ENCODE measurements around the gene PPP1R36. TPM values are rescaled to one million over a fixed set of nuclear protein-coding genes. Genes with fewer than 3 reads are reported as not detected.
A peak's percentile ranks its signal among the peaks of the same experiment; 100 is the strongest.
"Not testable (repeated sequence)": the region's sequence is repeated elsewhere in the genome, so short reads cannot be mapped to it uniquely, and the experiment has no call there.

PPP1R36 gene
- total RNA-seq, 4 donors from 2014 or later, result 0.84 to 2.0 (median 1.3) TPM

GRCh38 chr14:64569138-64569631 is 19.4 kb downstream of the PPP1R36 start:
- 24 to 31% methylated on average over 3 of the region's 3 CpGs for WGBS, 2 donors
- no peak for TF ChIP-seq CTCF (IDR thresholded peaks at IDR 0.05)
- TF ChIP-seq POLR2A (IDR thresholded peaks at IDR 0.05), result no peak
- intact Hi-C loops (cut with DNase I; ENCODE audit: low total_unique reads), result no loop called here
- no peak overlapping the region for H3K4me3 ChIP-seq (ENCODE audit: low read depth, poor library complexity, severe bottlenecking)
- peak; percentile 62 to 90 for DNase-seq (ENCODE audit: low spot score in 2 of 2)

- DNase-seq (ENCODE audit: low spot score in 2 of 2); intact Hi-C loops (cut with DNase I; ENCODE audit: low total_unique reads); H3K4me3 ChIP-seq (ENCODE audit: low read depth, poor library complexity, severe bottlenecking): not testable (repeated sequence)
- 45 to 54% methylated on average over 7 of the region's 7 CpGs for WGBS, 2 donors
Measured at GRCh38 chr14:64569646-64570045, 19.9 kb downstream of the PPP1R36 start.

GRCh38 chr14:64572386-64573104 is 22.8 kb downstream of the PPP1R36 start:
- TF ChIP-seq POLR2A (IDR thresholded peaks at IDR 0.05) (no peak), CTCF (IDR thresholded peaks at IDR 0.05) (no peak)
- DNase-seq (ENCODE audit: low spot score in 2 of 2), result no peak
- no peak overlapping the region for H3K4me3 ChIP-seq (ENCODE audit: low read depth, poor library complexity, severe bottlenecking)
- intact Hi-C loops (cut with DNase I; ENCODE audit: low total_unique reads), result loop anchor here (2.0 kb wide), 1 partner anchor 30 kb away; no protein-coding TSS in a partner anchor

GRCh38 chr14:64573109-64573508 is 23.3 kb downstream of the PPP1R36 start:
- WGBS, 2 donors, result 62 to 75% methylated on average over 3 of the region's 3 CpGs
- intact Hi-C loops (cut with DNase I; ENCODE audit: low total_unique reads), result loop anchor here (2.0 kb wide), 1 partner anchor 30 kb away; no protein-coding TSS in a partner anchor
- no peak for DNase-seq (ENCODE audit: low spot score in 2 of 2)

GRCh38 chr14:64574371-64575107 is 24.8 kb downstream of the PPP1R36 start:
- DNase-seq (ENCODE audit: low spot score in 2 of 2), result no peak
- H3K4me3 ChIP-seq (ENCODE audit: low read depth, poor library complexity, severe bottlenecking), result no peak overlapping the region
- no peak for TF ChIP-seq POLR2A (IDR thresholded peaks at IDR 0.05)
- no peak for TF ChIP-seq CTCF (IDR thresholded peaks at IDR 0.05)
- 87 to 88% methylated on average over 6 of the region's 6 CpGs for WGBS, 2 donors
- intact Hi-C loops (cut with DNase I; ENCODE audit: low total_unique reads), result no loop called here

More at GRCh38 chr14:64573109-64573508, 23.3 kb downstream of the PPP1R36 start:
- TF ChIP-seq POLR2A (IDR thresholded peaks at IDR 0.05) (no peak), CTCF (IDR thresholded peaks at IDR 0.05) (no peak)
- H3K4me3 ChIP-seq (ENCODE audit: low read depth, poor library complexity, severe bottlenecking), result no peak overlapping the region

- WGBS, 2 donors, result 93 to 96% methylated on average over 5 of the region's 5 CpGs
- H3K4me3 ChIP-seq (ENCODE audit: low read depth, poor library complexity, severe bottlenecking), result no peak overlapping the region
- TF ChIP-seq POLR2A (IDR thresholded peaks at IDR 0.05) (no peak), CTCF (IDR thresholded peaks at IDR 0.05) (no peak)
- DNase-seq (ENCODE audit: low spot score in 2 of 2), result no peak
- intact Hi-C loops (cut with DNase I; ENCODE audit: low total_unique reads), result no loop called here
Measured at GRCh38 chr14:64577211-64577610, 27.4 kb downstream of the PPP1R36 start.

Data from lower leg skin (tissue), 4 donors.